IPS-20b (cell line): ENCODE results near the gene CHD9NB.

Experiments used
- H3K27ac ChIP-seq: one replicate; pipeline ENCODE4 v1.5.1; 2013; ENCODE audit warnings: low read length
- H3K27me3 ChIP-seq: 2 replicates; pipeline ENCODE4 v1.6.1; 2013; ENCODE audit warnings: mild to moderate bottlenecking, low read length, inconsistent platforms; ENCODE audit not compliant: insufficient read depth
- H3K36me3 ChIP-seq: 2 replicates; pipeline ENCODE4 v1.6.1; 2013; ENCODE audit warnings: low read depth, mild to moderate bottlenecking, inconsistent platforms, low read length, moderate library complexity; ENCODE audit not compliant: insufficient read depth
- H3K4me1 ChIP-seq: 2 replicates; pipeline ENCODE4 v1.6.1; 2013; ENCODE audit warnings: mild to moderate bottlenecking, control low read depth, inconsistent platforms, low read length, moderate library complexity; ENCODE audit not compliant: insufficient read depth
- H3K4me3 ChIP-seq: 2 replicates; pipeline ENCODE4 v1.5.1; 2013; ENCODE audit warnings: mild to moderate bottlenecking, low read length, inconsistent platforms
- H3K9ac ChIP-seq: 2 replicates; pipeline ENCODE4 v1.6.1; 2013; ENCODE audit warnings: low read depth, mild to moderate bottlenecking, inconsistent platforms, low read length, moderate library complexity
- H3K9me3 ChIP-seq: 2 replicates; pipeline ENCODE4 v1.6.1; 2013; ENCODE audit warnings: mild to moderate bottlenecking, low read depth, low read length, inconsistent platforms; ENCODE audit not compliant: insufficient read depth

Gene CHD9NB

DNA sequence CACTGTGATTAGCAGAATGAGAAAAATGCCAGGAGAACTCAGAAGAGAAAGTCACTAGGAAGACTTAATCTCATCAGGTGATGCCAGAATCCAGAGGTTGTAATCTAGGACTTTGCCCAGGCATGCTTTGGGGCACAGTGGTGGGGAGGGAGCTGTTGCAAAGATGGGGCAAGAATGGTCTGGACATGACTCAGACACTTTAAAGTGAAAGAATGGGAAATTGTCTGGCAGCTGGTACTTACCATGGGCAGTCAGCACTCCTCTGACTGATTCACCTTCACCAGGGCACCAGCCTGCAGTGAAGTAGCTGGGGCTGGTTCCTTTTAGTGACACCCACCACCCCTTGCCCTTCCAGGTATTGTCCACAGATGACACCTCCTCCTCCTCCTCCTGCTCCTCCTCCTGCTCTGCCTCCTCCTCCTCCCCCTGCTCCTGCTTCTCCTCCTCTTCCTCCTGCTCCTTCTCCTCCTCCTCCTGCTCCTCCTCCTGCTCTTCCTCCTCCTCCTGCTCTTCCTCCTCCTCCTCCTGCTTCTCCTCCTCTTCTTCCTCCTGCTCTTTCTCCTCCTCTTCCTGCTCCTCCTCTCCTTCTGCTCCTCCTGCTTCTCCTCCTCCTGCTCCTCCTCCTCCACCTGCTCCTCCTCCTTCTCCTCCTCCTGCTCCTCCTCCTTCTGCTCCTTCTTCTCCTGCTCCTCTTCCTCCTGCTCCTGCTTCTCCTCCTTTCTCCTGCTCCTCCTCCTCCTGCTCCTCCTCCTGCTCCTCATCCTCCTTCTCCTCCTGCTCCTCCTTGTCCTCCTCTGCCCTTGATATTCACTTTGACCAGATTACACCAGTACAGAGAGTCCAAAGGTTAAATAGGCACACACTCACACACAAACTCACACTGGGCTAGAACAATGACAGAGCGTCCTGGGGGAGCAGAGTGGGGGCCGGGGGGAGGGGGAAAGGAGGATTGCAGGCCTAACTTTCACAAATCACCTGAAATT, at the start of gene CHD9NB:
Gene CHD9NB (minus strand): TSS at position 379 of the 983 bp plus-strand sequence. CDS start 8,739 bp downstream, outside the sequence.
- H3K9ac ChIP-seq: no peak within 1 kb of the TSS
- H3K4me3 ChIP-seq: no peak within 1 kb of the TSS
- H3K36me3 ChIP-seq: no peaks in the 10 kb centered on the region
- no peaks in the 10 kb centered on the region for H3K9me3 ChIP-seq
- no peaks in the 10 kb centered on the region for H3K27me3 ChIP-seq
- peaks cover 8% of the 10 kb centered on the region; the same call in 1 of the 2 replicates for H3K4me1 ChIP-seq
- H3K27ac ChIP-seq: no peak within 1 kb of the TSS

DNA sequence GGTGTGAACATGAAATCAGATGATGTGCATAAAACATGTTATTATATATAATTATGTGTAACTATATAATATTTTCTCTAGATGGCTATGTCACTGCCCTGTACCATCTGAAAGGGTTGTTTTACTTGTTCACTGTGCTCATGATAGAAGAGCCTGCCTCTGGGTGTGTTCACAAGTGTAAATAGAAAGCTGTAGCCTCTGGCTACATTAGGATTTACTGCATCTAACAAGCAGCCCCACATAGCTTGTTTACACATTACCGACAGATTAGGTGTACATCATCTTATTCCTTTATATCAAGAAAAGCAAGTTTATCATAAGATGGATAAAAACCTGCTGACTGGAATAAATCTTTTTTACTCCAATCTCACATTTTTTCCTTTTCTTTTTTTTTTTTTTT, 48.2 kb upstream of the CHD9NB start:
- Histone ChIP-seq H3K4me3 (no peak overlapping the region), H3K27ac (no peak overlapping the region), H3K9ac (no peak overlapping the region), H3K9me3 (no peaks in the 10 kb centered on the region), H3K36me3 (no peaks in the 10 kb centered on the region), H3K27me3 (no peaks in the 10 kb centered on the region), H3K4me1 (peaks cover 15% of the 10 kb centered on the region; the same call in 1 of the 2 replicates)

DNA sequence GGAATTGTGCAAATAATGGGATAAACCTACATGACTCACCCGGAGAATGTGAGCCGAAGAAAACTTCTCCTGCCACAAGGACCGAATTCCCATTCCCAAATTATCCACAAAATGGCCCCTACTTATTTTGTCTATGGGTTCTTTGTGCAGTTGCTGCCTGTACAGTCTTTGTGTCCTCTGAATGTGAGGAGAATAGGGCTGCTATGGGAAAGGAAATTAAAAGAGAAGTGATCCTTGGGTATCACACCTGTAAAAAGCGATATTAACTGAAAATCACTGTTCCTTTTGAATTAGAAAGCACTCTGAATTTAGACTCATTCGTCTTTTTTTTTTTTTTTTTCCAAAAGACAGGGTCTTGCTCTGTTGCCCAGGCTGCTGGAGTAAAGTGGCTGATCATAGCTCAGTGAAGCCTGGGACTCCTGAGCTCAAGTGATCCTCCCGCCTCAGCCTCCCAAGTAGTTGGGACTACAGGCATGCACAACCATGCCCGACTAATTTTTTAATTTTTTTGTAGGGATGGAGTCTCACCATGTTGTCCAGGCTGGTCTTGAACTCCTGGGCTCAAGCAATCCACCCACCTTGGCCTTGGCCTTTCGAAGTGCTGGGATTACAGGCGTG, 47.5 kb upstream of the CHD9NB start:
- no peaks in the 10 kb centered on the region for H3K36me3 ChIP-seq
- H3K9ac ChIP-seq: peak overlapping the region; percentile 81; the same call in 1 of the 2 replicates
- peak overlapping the region; percentile 34 for H3K27ac ChIP-seq
- H3K4me1 ChIP-seq: peaks cover 15% of the 10 kb centered on the region; the same call in 1 of the 2 replicates
- peak overlapping the region; percentile 60 for H3K4me3 ChIP-seq
- no peaks in the 10 kb centered on the region for H3K9me3 ChIP-seq
- no peaks in the 10 kb centered on the region for H3K27me3 ChIP-seq

GRCh38 chr16:53099318-53100130, 46.8 kb upstream of the CHD9NB start:
- Histone ChIP-seq H3K36me3 (no peaks in the 10 kb centered on the region), H3K27me3 (no peaks in the 10 kb centered on the region), H3K27ac (peak overlapping the region; percentile 62), H3K4me1 (peaks cover 15% of the 10 kb centered on the region; the same call in 1 of the 2 replicates), H3K9me3 (no peaks in the 10 kb centered on the region), H3K9ac (peak overlapping the region; percentile 81), H3K4me3 (peak overlapping the region; percentile 60)

DNA sequence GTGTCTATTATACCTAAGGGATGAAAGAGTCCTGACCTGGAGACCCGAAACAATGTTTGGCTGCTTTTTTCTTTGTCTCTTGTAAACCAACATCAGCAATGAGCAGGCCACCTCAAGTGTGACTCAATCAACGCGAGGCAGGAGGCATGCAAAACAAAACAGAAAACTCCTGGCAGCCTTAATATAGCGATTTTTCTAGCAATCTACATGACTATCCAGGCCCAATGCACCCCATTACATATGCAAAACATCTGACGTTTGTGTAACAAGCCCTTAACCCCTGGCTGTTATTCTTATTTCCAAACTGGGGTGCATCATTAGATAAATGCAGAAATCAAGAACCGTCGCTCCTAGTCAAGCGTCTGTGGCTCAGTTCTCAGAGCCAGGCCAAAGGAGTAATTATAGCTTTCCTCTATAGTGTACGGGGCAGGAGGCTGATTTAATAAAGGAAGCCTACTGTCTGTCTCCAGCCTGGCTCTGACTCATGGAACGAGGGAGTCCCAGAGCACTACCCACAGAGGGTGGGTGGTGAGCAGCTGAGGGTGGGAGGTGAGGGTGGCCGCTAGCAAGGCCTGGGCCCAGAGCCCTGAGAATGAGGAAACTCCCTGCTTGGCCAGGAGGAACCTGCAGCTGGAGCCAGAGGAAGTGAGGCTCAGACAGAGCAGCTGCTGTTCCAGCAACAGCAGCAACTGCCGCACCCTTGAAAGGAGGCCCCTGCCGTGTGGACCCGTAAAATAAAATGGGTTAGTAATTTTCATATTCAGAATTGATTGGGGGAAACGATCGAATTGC, 46.0 kb upstream of the CHD9NB start:
- H3K4me1 ChIP-seq: peaks cover 17% of the 10 kb centered on the region; the same call in 1 of the 2 replicates
- peak overlapping the region; percentile 60; the same call in 1 of the 2 replicates for H3K4me3 ChIP-seq

DNA sequence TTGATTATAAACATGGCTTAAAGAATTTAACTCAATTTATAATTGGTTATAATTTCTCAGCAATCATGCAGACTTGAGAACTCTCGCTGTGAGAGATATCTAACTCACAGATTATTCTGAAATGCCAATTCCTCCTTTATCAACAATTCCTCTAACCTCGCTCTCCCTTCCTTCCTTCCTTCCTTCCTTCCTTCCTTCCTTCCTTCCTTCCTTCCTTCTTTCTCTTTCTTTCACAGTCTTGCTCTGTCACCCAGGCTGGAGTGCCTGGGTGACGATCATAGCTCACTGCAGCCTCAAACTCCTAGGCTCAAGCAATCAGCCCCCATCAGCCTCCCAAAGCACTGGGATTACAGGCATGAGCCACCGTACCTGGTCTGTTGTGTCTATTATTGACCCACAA, 44.5 kb upstream of the CHD9NB start:
- Histone ChIP-seq H3K36me3 (no peaks in the 10 kb centered on the region), H3K4me3 (no peak overlapping the region), H3K4me1 (peaks cover 20% of the 10 kb centered on the region; the same call in 1 of the 2 replicates)

More for the DNA sequence above, 46.0 kb upstream of the CHD9NB start:
- no peaks in the 10 kb centered on the region for H3K27me3 ChIP-seq
- peak overlapping the region; percentile 81 for H3K9ac ChIP-seq
- no peaks in the 10 kb centered on the region for H3K36me3 ChIP-seq
- peak overlapping the region; percentile 62 for H3K27ac ChIP-seq
- H3K9me3 ChIP-seq: no peaks in the 10 kb centered on the region

DNA sequence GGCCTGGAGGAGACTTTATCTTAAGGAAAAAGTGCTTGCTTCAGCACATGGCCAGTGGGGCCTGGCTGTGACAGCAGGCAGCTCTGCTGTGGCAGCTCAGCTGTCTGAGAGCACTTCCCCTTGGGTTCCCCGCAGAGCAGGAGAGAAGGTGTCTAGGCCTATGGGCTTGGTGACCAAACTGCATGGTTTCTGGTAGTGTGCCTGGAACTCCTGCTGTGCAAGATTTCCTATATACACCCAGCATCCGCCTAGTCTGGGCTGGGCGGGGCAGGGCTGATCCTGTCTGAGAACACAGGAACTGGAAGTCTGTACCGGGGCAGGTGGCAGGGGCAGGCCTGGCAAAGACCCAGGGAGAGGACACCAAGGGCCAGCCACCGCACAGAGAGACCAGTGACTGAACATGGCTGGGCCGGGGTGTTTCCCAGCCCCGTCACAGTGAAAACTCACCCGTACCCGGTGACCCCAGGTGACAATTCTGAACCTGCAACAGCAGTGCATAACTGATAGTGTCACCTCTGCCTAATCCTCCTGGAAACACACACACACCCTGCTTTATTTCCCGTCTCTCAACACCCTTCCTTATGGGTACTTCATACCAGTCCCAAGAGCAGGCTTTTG, 41.4 kb upstream of the CHD9NB start:
- H3K4me1 ChIP-seq: peaks cover 43% of the 10 kb centered on the region; the same call in 1 of the 2 replicates
- H3K36me3 ChIP-seq: no peaks in the 10 kb centered on the region
- no peaks in the 10 kb centered on the region for H3K27me3 ChIP-seq
- no peak overlapping the region for H3K27ac ChIP-seq
- no peaks in the 10 kb centered on the region for H3K9me3 ChIP-seq
- no peak overlapping the region for H3K9ac ChIP-seq
- no peak overlapping the region for H3K4me3 ChIP-seq

More for the DNA sequence above, 44.5 kb upstream of the CHD9NB start:
- H3K27me3 ChIP-seq: no peaks in the 10 kb centered on the region
- H3K9ac ChIP-seq: no peak overlapping the region
- no peak overlapping the region for H3K27ac ChIP-seq
- no peaks in the 10 kb centered on the region for H3K9me3 ChIP-seq

- no peaks in the 10 kb centered on the region for H3K9me3 ChIP-seq
- no peaks in the 10 kb centered on the region for H3K27me3 ChIP-seq
- no peaks in the 10 kb centered on the region for H3K36me3 ChIP-seq
- no peak overlapping the region for H3K4me3 ChIP-seq
- peaks cover 38% of the 10 kb centered on the region; the same call in 1 of the 2 replicates for H3K4me1 ChIP-seq
- no peak overlapping the region for H3K27ac ChIP-seq
- no peak overlapping the region for H3K9ac ChIP-seq
Observed at GRCh38 chr16:53093162-53093744, 40.6 kb upstream of the CHD9NB start.

DNA sequence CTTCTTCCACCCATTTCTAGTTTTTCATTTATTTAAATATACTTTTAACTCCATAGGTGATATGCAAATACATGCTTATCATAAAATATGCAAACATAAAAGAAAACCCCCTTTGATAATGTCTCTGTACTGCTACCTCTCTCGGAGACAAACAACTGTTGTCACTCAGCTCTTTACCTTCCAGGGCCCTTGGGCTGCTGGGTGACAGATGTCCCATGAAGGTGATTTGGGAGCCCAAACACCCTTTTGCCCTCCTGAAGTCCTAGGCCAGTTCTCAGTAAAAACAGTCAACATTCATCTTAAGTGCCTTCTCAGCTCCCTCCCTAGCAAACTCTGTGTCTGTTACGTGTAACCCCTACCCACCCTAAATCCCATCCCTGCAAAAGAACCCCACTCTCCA, 39.6 kb upstream of the CHD9NB start:
- H3K9ac ChIP-seq: peak overlapping the region; percentile 42; the same call in 1 of the 2 replicates
- no peak overlapping the region for H3K27ac ChIP-seq
- H3K27me3 ChIP-seq: no peaks in the 10 kb centered on the region
- no peaks in the 10 kb centered on the region for H3K9me3 ChIP-seq
- no peaks in the 10 kb centered on the region for H3K36me3 ChIP-seq
- peaks cover 38% of the 10 kb centered on the region; the same call in 1 of the 2 replicates for H3K4me1 ChIP-seq
- H3K4me3 ChIP-seq: peak overlapping the region; percentile 50; the same call in 1 of the 2 replicates
